ACC112 (cell line): ENCODE data around the gene ADD1.

Experiments
- H2AFZ ChIP-seq: fragments of 200-600 bp; sonication (generic); one replicate; pipeline ENCODE4 v1.6.0; 2017; ENCODE audit warnings: antibody characterized with exemption, low read length; ENCODE audit not compliant: unreplicated experiment
- H3K27ac ChIP-seq: fragments of 200-600 bp; sonication (generic); 2 replicates; pipeline ENCODE4 v1.5.1; 2014; ENCODE audit warnings: low read depth, mild to moderate bottlenecking, antibody characterized with exemption, low read length, moderate library complexity
- H3K27me3 ChIP-seq: fragments of 200-600 bp; sonication (generic); 2 replicates; pipeline ENCODE4 v1.6.1; 2014; ENCODE audit warnings: mild to moderate bottlenecking, antibody characterized with exemption, low read length, moderate library complexity, mixed read lengths; ENCODE audit not compliant: insufficient read depth
- H3K36me3 ChIP-seq: fragments of 200-600 bp; sonication (generic); 2 replicates; pipeline ENCODE4 v1.6.1; 2016; ENCODE audit warnings: mild to moderate bottlenecking, antibody characterized with exemption, low read length, moderate library complexity, mixed read lengths; ENCODE audit not compliant: insufficient read depth
- H3K4me1 ChIP-seq: fragments of 200-600 bp; sonication (generic); one replicate; pipeline ENCODE4 v1.6.1; 2016; ENCODE audit warnings: low read length, mixed read lengths; ENCODE audit not compliant: insufficient read depth, unreplicated experiment, control insufficient read depth
- H3K4me3 ChIP-seq: fragments of 200-600 bp; sonication (generic); 2 replicates; pipeline ENCODE4 v1.5.1; 2014; ENCODE audit warnings: mild to moderate bottlenecking, low read depth, low read length
- H3K79me2 ChIP-seq: fragments of 200-600 bp; sonication (generic); one replicate; pipeline ENCODE4 v1.6.0; 2016; ENCODE audit warnings: low read length; ENCODE audit not compliant: control insufficient read depth, unreplicated experiment, insufficient read depth

Gene ADD1

DNA sequence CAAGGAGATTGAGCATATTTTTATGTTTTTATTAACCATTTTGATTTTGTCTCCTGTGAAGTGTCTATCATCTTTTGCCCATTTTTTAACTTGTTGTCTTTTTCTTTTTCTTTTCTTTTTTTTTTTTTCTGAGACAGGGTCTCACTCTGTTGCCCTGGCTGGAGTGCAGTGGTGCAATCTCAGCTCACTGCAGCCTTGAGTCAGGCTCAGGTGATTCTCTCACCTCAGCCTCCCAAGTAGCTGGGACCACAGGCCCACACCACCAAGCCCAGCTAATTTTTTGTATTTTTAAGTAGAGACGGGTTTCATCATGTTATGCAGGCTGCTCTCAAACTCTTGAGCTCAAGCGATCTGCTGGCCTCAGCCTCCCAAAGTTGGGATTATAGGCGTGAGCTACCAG is 4.6 kb upstream of the ADD1 start:
- Histone ChIP-seq H3K4me1 (peaks cover 7% of the 10 kb centered on the region), H2AFZ (no peak overlapping the region), H3K27ac (no peak overlapping the region), H3K36me3 (peaks cover 11% of the 10 kb centered on the region; the same call in 1 of the 2 replicates), H3K79me2 (peaks cover 4% of the 10 kb centered on the region), H3K4me3 (no peak overlapping the region), H3K27me3 (no peaks in the 10 kb centered on the region)

DNA sequence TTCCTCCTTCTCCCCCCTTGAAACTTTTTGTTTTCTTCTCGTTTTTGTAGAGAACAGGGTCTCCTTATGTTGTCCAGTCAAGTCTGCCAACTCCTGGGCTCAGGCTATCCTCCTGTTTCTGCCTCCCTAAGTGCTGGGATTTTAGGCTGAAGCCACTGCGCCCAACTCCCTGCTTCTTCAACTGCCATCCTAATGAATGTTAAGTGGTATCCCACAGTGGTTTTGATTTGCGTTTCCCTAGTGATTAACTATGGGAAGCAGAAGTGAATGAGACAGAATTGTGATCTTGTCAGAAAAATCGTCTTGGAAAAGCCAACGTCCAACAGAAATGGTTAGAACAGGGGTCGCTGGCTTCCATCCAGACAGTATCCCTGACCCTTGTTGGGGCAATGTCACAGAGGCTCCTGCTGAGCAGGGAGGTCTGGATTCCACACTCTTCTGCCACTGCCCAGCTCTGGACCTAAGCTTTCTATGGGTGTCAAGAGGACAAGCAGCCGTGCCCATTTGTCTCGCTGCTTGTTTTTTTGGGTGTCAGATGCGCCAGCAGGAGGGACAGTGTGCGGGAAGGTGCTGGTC is 869 bp upstream of the ADD1 start:
- peaks cover 19% of the 10 kb centered on the region for H3K4me1 ChIP-seq
- H3K79me2 ChIP-seq: peaks cover 41% of the 10 kb centered on the region
- H3K27ac ChIP-seq: peak overlapping the region; percentile 32
- peak overlapping the region; percentile 88 for H2AFZ ChIP-seq
- no peaks in the 10 kb centered on the region for H3K27me3 ChIP-seq
- peak overlapping the region; percentile 97 for H3K4me3 ChIP-seq
- H3K36me3 ChIP-seq: peaks cover 11% of the 10 kb centered on the region; the same call in 1 of the 2 replicates

DNA sequence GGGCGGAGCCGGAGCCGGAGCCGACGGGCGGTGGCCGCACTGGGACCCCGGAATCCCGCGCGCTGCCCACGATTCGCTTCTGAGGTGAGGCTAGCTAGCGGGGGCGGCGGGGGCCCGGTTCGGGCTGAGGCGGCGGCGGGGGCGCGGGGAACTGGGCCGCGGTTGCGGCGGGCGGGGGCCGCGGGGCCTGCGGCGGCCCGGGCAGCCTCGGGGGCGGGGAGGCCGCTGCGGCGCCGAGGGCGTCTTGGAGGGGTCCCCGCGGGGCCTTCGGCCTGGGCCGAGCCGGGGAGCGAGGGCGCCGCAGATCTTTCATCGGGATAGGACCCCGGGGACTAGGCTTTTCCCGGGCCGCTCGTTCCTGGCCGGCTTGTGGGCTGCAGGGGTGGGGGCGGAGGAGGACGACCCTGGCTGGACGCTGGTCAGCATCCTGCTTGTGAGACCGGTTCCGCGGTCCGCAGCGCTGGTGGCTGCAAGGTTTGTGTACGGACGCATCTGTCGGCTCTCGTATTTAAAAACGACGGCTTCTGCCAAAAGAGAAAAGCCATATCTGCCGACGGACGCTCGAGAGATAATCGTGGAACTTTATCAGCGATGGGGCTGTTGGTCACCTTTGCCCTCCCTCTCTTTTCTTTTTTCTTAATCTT is 419 bp downstream of the ADD1 start:
- H3K79me2 ChIP-seq: peaks cover 53% of the 10 kb centered on the region
- no peaks in the 10 kb centered on the region for H3K27me3 ChIP-seq
- peaks cover 11% of the 10 kb centered on the region; the same call in 1 of the 2 replicates for H3K36me3 ChIP-seq
- peak overlapping the region; percentile 66 for H2AFZ ChIP-seq
- peak overlapping the region; percentile 35 for H3K27ac ChIP-seq
- peaks cover 19% of the 10 kb centered on the region for H3K4me1 ChIP-seq
- H3K4me3 ChIP-seq: peak overlapping the region; percentile 97

DNA sequence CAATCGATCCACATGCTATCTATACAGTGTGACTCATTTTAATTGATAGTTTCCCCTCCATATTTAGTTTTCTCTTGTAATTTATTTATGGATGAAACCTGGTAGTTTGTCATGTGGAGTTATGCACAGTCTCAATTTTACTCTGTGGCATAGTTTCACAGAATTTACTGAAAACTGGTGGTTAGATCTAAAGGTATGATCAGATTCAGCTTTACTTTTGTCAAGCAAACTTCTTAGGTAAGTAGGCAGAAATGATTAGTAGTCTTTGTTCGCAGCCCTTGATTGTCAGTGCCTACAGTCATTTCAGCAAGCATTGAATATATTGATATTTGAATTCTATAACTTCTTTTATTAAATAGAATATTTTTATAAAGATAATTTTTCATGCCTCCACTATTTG is 2.5 kb downstream of the ADD1 start:
- Histone ChIP-seq H3K36me3 (no peaks in the 10 kb centered on the region), H3K79me2 (peaks cover 71% of the 10 kb centered on the region), H3K27me3 (no peaks in the 10 kb centered on the region), H2AFZ (no peak overlapping the region), H3K27ac (no peak overlapping the region), H3K4me3 (peak overlapping the region; percentile 97; the same call in 1 of the 2 replicates), H3K4me1 (peaks cover 26% of the 10 kb centered on the region)

DNA sequence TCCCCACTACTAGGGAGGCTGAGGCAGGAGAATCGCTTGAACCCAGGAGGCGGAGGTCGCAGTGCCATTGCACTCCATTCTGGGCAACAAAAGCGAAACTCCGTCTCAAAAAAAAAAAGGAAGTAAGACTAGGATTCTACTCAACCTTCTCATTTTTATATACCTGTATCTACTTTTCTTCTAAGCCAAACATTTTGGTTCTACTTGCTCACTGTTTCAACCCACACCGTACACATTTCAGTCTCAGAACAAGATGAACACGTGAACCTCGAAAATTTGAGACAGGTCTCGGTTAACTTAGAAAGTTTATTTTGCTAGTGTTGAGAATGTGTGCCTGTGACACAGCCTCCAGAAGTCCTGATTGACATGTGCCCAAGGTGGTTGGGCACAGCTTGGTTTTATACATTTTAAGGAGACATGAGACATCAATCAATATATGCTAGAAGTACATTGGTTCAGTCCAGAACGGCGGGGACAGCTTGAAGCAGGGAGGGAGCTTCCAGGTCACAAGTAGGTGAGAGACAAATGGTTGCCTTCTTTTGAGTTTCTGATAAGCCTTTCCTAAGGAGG is 3.7 kb downstream of the ADD1 start:
- no peak overlapping the region for H2AFZ ChIP-seq
- no peak overlapping the region for H3K4me3 ChIP-seq
- H3K36me3 ChIP-seq: no peaks in the 10 kb centered on the region
- peaks cover 32% of the 10 kb centered on the region for H3K4me1 ChIP-seq
- H3K27ac ChIP-seq: no peak overlapping the region
- H3K79me2 ChIP-seq: peaks cover 78% of the 10 kb centered on the region
- no peaks in the 10 kb centered on the region for H3K27me3 ChIP-seq

DNA sequence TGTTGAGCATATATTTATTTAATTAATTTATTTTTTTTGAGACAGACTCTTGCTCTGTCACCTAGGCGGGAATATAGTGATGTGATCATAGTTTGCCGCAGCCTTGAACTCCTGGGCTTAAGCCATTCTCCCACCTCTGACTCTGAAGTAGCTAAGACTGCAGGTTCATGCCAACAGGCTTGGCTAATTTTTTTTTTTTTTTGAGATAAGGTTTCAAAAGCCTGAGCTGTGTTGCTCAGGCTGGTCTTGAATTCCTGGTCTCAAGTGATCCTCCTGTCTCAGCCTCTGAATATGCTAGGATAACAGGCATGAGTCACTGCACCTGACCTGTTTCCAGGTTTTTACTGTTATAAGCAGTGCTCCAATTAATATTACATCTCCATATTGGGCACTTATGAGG is 4.8 kb downstream of the ADD1 start:
- H3K27me3 ChIP-seq: no peaks in the 10 kb centered on the region
- no peak overlapping the region for H3K27ac ChIP-seq
- no peak overlapping the region for H2AFZ ChIP-seq
- no peaks in the 10 kb centered on the region for H3K36me3 ChIP-seq
- H3K4me1 ChIP-seq: peaks cover 34% of the 10 kb centered on the region
- H3K4me3 ChIP-seq: no peak overlapping the region
- H3K79me2 ChIP-seq: peaks cover 86% of the 10 kb centered on the region

DNA sequence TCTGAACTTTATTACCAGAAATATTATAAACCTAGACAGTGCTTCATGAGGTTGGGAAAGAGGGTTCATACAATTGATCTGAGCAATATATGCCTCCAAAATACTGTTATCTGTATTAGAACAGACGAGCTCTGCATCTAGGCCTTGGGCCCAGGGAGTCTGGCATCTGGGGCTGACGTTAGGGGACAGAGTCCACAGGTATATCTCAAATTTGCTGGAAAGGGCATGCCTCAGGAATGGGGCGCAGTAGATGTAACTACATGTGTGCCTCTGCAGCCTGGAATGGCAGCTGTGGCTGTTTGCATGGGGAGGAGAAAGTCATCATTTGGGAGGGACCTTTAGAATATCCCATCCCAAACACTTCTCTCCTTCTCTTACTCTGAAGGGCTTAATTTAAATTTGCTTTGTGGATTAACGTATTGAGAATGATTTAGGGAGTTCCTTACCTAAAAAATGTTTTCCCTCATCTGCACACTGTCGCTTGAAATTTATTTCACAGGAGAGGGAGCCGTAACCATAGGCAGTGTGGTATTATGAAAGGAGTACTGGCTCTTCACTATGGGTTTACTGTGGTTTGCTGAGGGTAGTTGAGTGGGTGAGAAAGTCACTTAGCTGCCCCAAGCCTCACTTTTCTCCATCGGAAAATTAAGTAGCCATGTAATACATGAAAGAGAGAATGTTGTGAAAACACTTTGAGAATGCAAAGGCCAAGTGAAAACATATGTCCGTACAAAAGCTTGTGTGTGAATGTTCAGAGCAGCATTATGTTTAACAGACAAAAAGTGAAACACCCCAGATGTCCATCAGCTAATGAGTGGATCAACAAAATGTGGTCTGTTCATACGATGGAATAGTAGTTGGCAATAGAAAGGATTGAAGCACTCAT is 5.9 kb downstream of the ADD1 start:
- peaks cover 89% of the 10 kb centered on the region for H3K79me2 ChIP-seq
- no peak overlapping the region for H3K4me3 ChIP-seq
- H3K27me3 ChIP-seq: no peaks in the 10 kb centered on the region
- no peak overlapping the region for H3K27ac ChIP-seq
- peaks cover 1% of the 10 kb centered on the region; the same call in 1 of the 2 replicates for H3K36me3 ChIP-seq
- H3K4me1 ChIP-seq: peaks cover 34% of the 10 kb centered on the region
- H2AFZ ChIP-seq: no peak overlapping the region

DNA sequence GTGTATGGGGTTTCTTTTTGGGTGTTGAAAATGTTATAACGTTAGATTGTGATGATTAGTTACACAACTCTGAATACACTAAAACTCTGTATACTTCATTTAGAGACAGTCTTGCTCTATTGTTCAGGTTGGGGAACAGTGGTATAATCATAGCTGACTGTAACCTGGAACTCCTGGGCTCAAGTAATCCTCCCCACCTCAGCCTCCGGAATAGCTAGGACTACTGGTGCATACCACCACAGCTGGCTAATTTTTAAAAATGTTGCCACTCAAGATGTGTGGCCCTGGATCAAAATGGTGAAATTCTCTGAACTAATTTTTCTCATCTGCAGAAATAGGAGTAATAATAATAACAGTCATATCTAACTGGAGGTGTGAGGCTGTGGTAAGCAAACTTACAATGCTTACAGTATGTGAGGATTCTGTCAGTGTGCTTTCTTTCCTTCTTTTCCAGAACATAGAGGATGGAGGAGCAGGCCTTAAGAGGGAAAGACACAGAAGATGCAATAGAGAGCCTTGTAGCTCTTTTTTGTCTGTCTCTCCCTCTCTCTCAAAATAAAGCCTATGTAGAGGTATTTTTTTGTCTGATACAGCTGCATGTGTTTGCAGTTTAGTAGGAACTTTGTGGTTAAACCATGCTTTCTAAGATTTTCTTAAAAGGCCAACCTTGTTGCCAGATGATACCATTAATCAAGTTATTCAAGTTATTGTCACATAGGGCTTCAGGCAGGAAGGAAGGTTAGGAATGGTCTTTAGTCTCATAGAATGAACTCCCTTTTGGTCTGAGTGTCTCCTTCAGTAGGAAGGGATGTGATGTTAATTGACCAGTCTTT is 7.5 kb downstream of the ADD1 start:
- Histone ChIP-seq H3K79me2 (peaks cover 89% of the 10 kb centered on the region), H3K27me3 (no peaks in the 10 kb centered on the region), H3K36me3 (peaks cover 5% of the 10 kb centered on the region; the same call in 1 of the 2 replicates), H3K27ac (no peak overlapping the region), H2AFZ (no peak overlapping the region), H3K4me3 (no peak overlapping the region), H3K4me1 (peaks cover 22% of the 10 kb centered on the region)

DNA sequence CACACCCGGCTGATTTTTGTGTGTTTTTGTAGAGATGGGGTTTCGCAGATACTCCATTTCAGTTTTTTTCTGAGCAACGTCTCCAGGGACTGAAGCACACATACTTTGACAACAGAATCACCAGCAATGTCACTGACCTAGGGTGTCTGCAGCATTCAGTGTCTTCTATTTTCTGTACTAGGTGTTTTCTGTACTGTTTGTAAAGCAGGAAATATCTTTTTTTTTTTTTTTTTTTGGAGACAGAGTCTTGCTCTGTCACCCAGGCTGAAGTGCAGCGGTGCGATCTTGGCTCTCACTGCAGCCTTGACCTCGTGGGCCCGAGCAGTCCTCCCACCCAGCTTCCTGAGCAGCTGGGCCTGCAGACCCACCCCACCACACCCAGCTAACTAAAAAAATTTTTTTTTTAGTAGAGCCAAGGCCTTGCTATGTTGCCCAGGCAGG is 8.9 kb downstream of the ADD1 start:
- H3K79me2 ChIP-seq: peaks cover 84% of the 10 kb centered on the region
- peaks cover 22% of the 10 kb centered on the region for H3K4me1 ChIP-seq
- H3K4me3 ChIP-seq: no peak overlapping the region
- peaks cover 5% of the 10 kb centered on the region; the same call in 1 of the 2 replicates for H3K36me3 ChIP-seq
- H3K27ac ChIP-seq: no peak overlapping the region
- H2AFZ ChIP-seq: no peak overlapping the region
- H3K27me3 ChIP-seq: no peaks in the 10 kb centered on the region

DNA sequence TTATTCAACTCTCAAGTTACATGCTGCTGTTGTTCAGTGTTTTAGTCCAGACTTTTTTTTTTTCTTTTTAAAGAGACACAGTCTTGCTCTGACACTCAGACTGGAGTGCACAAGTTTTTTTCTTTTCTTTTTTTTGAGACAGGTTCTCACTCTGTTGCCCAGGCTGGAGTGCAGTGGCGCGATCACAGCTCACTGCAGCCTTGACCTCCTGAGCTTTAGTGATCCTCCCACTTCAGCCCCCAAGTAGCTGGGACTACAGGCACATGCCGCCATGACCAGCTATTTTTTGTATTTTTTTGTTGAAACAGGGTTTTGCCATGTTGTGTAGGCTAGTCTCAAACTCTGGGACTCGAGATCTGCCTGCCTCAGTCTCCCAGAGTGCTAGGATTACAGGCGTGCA is 11.9 kb downstream of the ADD1 start:
- Histone ChIP-seq H3K4me3 (no peak overlapping the region), H2AFZ (no peak overlapping the region), H3K36me3 (peaks cover 5% of the 10 kb centered on the region; the same call in 1 of the 2 replicates), H3K79me2 (peaks cover 88% of the 10 kb centered on the region), H3K27ac (no peak overlapping the region), H3K27me3 (no peaks in the 10 kb centered on the region), H3K4me1 (peaks cover 37% of the 10 kb centered on the region)
